ENCODE results near the gene SORCS3. TPM values are rescaled to one million over a fixed set of nuclear protein-coding genes. Genes with fewer than 3 reads are reported as not detected.

The SORCS3 gene
- polyA plus RNA-seq, 1 donor (not counting 4 experiments of a cell fraction or from before 2014, with no cell fraction given): not detected

DNA sequence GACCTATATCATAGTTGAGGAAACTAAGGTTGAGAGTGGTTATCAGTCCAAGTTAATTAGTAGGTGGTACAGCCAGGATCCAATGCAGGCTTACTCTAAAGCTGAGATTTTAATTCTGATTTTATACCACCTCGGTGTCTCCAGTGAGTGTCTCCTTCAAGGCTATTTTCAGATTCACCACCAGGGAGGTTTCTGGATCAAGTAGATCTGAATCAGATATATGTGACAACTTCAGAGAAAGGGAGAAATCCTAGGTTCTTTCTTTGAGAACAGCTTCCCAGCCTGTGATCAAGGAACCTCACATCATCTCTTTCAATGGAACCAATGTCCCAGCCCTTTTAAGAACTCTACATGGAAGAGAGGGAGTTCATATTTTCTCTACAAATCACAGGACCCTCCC, 429.2 kb downstream of the SORCS3 start:
- no peak for TF ChIP-seq EZH2 (IDR thresholded peaks at IDR 0.05; ENCODE audit: low read length)
- TF ChIP-seq, protein P1, sequence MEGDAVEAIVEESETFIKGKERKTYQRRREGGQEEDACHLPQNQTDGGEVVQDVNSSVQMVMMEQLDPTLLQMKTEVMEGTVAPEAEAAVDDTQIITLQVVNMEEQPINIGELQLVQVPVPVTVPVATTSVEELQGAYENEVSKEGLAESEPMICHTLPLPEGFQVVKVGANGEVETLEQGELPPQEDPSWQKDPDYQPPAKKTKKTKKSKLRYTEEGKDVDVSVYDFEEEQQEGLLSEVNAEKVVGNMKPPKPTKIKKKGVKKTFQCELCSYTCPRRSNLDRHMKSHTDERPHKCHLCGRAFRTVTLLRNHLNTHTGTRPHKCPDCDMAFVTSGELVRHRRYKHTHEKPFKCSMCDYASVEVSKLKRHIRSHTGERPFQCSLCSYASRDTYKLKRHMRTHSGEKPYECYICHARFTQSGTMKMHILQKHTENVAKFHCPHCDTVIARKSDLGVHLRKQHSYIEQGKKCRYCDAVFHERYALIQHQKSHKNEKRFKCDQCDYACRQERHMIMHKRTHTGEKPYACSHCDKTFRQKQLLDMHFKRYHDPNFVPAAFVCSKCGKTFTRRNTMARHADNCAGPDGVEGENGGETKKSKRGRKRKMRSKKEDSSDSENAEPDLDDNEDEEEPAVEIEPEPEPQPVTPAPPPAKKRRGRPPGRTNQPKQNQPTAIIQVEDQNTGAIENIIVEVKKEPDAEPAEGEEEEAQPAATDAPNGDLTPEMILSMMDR (optimal IDR thresholded peaks at IDR 0.05 in 1 of 3, IDR thresholded peaks at IDR 0.05 in 1 of 3, conservative IDR thresholded peaks at IDR 0.05 in 1 of 3; ENCODE audit: extremely low read depth in 1 of 3, insufficient read depth in 2 of 3, low read length in 3 of 3): no peak
- H3K4me1 ChIP-seq (ENCODE audit: control insufficient read depth, extremely low read depth, insufficient read depth, low read length): peaks cover 12% of the 10 kb centered on the region
- no peaks in the 10 kb centered on the region for H3K27me3 ChIP-seq (ENCODE audit: control insufficient read depth, extremely low read depth, insufficient read depth, low read length)
- no peak overlapping the region for H3K27ac ChIP-seq (ENCODE audit: control insufficient read depth, insufficient read depth, low read length)
- H3K4me2 ChIP-seq (ENCODE audit: control insufficient read depth, extremely low read depth, insufficient read depth, low read depth, low read length): no peak overlapping the region
- FAIRE-seq (no peak), DNase-seq (ENCODE audit: low read depth, low spot score) (no peak)
- H3K4me3 ChIP-seq (ENCODE audit: control insufficient read depth in 2 of 3, extremely low read depth in 1 of 3, insufficient read depth in 2 of 3, low read depth in 1 of 3, low read length in 3 of 3): no peak overlapping the region
- dilution Hi-C loops (cut with MboI; ENCODE audit: extremely low pct_ligation_motif_present, low sequenced_read_pairs): no loop called here
- no peaks in the 10 kb centered on the region for H3K79me2 ChIP-seq (ENCODE audit: control insufficient read depth, insufficient read depth, low read length)
- no peak overlapping the region for H2AFZ ChIP-seq (ENCODE audit: control insufficient read depth, low read length)
- H3K36me3 ChIP-seq (ENCODE audit: control insufficient read depth in 2 of 2, extremely low read depth in 1 of 2, insufficient read depth in 2 of 2, low read length in 2 of 2): no peaks in the 10 kb centered on the region
- no peaks in the 10 kb centered on the region for H4K20me1 ChIP-seq (ENCODE audit: control insufficient read depth, extremely low read depth, insufficient read depth, low read length)
- H3K9me3 ChIP-seq (ENCODE audit: control insufficient read depth, low read depth, low read length): no peaks in the 10 kb centered on the region
- no peaks in the 10 kb centered on the region for H3K9me1 ChIP-seq (ENCODE audit: control insufficient read depth, extremely low read depth, insufficient read depth, low read length)
- no peak overlapping the region for H3K9ac ChIP-seq (ENCODE audit: control insufficient read depth, extremely low read depth, insufficient read depth, low read length)

DNA sequence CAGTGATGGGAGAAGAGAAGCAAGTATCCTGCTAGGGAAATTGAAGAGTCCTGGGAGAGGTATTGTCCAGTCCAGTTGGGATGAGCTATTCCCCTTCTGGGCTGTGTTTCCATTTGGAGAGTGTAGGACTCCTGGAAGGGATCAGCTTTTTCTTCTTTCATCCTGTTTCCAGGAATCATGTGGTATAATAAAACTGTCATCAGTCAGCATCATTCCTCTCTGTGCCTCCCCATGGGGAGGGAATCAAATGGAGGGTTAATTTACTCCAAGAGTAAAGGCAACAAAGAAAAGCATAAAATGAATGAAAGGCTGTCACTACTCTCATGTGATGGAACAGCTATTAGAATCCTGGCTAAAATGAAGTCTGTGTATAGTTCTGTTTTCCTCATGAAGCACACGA, 429.9 kb downstream of the SORCS3 start:
- no peak for FAIRE-seq
- H3K79me2 ChIP-seq (ENCODE audit: control insufficient read depth, insufficient read depth, low read length): no peaks in the 10 kb centered on the region

More for the DNA sequence above, 429.9 kb downstream of the SORCS3 start:
- Histone ChIP-seq H3K9me3 (ENCODE audit: control insufficient read depth, low read depth, low read length) (no peaks in the 10 kb centered on the region), H3K9me1 (ENCODE audit: control insufficient read depth, extremely low read depth, insufficient read depth, low read length) (no peaks in the 10 kb centered on the region), H3K4me3 (ENCODE audit: control insufficient read depth in 2 of 3, extremely low read depth in 1 of 3, insufficient read depth in 2 of 3, low read depth in 1 of 3, low read length in 3 of 3) (no peak overlapping the region), H3K4me2 (ENCODE audit: control insufficient read depth, extremely low read depth, insufficient read depth, low read depth, low read length) (no peak overlapping the region), H3K36me3 (ENCODE audit: control insufficient read depth in 2 of 2, extremely low read depth in 1 of 2, insufficient read depth in 2 of 2, low read length in 2 of 2) (no peaks in the 10 kb centered on the region), H4K20me1 (ENCODE audit: control insufficient read depth, extremely low read depth, insufficient read depth, low read length) (no peaks in the 10 kb centered on the region), H3K27me3 (ENCODE audit: control insufficient read depth, extremely low read depth, insufficient read depth, low read length) (no peaks in the 10 kb centered on the region), H3K4me1 (ENCODE audit: control insufficient read depth, extremely low read depth, insufficient read depth, low read length) (peaks cover 12% of the 10 kb centered on the region), H2AFZ (ENCODE audit: control insufficient read depth, low read length) (no peak overlapping the region), H3K9ac (ENCODE audit: control insufficient read depth, extremely low read depth, insufficient read depth, low read length) (no peak overlapping the region), H3K27ac (ENCODE audit: control insufficient read depth, insufficient read depth, low read length) (no peak overlapping the region)
- dilution Hi-C loops (cut with MboI; ENCODE audit: extremely low pct_ligation_motif_present, low sequenced_read_pairs): no loop called here
- no peak for TF ChIP-seq EZH2 (IDR thresholded peaks at IDR 0.05; ENCODE audit: low read length)
- TF ChIP-seq, protein P1 (optimal IDR thresholded peaks at IDR 0.05 in 1 of 3, IDR thresholded peaks at IDR 0.05 in 1 of 3, conservative IDR thresholded peaks at IDR 0.05 in 1 of 3; ENCODE audit: extremely low read depth in 1 of 3, insufficient read depth in 2 of 3, low read length in 3 of 3): no peak
- DNase-seq (ENCODE audit: low read depth, low spot score): no peak
